GF-D8 (cell line): ENCODE measurements around the gene POU2AF3.

Experiments
- DNase-seq: peaks from one replicate; lab custom pipeline; 2025; lab: John Stamatoyannopoulos, UW

Gene POU2AF3

GRCh38 chr11:111353776-111354600 lies 55.6 kb downstream of the POU2AF3 start:
- DNase-seq = no peak

- no peak for DNase-seq
These were observed 56.2 kb downstream of the POU2AF3 start for GRCh38 chr11:111354601-111354891.

GRCh38 chr11:111355101-111355500 lies 56.8 kb downstream of the POU2AF3 start:
- DNase-seq = no peak

DNA sequence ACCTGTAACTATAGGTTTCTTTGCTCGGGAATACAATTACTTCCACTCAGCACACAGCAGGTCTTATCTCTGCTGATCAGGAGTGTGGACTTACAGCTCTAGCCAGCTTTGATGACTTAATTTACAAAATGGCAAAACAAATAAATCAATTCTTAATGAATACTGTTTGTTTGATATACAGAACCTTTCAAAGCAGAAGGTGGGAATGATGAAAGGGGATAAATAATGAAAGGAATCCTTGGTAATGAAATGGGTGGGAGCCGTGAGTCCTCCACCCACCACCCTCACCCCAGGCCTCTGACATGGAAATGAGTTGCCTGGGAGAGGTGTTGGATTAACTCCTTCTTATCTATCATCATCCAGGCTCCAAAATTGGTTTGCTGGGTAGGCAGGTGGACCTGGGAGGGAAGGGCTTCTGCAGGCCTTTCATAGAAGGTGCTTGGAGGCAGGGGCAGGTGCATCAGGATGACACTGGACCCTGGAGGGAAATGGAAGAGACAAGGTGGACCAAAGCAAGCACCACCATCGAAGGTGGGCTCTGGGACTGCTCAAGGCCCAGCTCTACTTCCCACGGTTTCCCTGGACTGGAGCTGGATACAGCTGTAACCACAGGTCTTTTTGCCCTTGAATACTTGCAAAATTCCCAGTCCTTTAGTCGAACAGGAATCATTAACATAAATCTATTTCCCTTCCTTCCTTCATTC lies 57.8 kb downstream of the POU2AF3 start:
- DNase-seq = no peak

DNA sequence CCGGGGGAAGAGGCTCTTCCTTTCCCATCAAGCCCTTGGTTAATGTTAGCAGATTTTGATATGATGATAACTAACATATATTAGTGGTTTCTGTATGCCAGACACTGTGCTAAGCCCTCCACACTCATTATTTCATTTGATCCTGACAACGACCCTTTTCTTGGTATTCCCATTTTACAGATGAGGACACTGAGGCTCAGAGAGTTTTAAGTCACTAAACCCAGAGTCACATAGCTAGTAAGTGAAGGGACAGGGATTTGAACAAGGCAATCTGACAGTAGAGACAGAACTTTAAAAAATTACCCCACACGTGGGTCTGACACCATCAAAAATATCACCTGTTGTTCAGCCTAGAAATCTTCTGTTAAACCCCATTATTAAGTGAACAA lies 58.3 kb downstream of the POU2AF3 start:
- DNase-seq = no peak

- DNase-seq = no peak
These were observed 59.0 kb downstream of the POU2AF3 start for GRCh38 chr11:111357150-111358037.
